Activated T-helper 17 cell treated with anti-CD3 and anti-CD28 coated beads, Interleukin-2, amount 50 U/mL, for 72 hours (primary cell): ENCODE data around the gene SRP9. TPM values are rescaled to one million over a fixed set of nuclear protein-coding genes. Genes with fewer than 3 reads are reported as not detected.

Experiments used
- ATAC-seq: fragments of 150-1000 bp; cut with Tn5 transposase; replicated peaks from 2 replicates; pipeline ENCODE4 v1.10.0; 2021; ENCODE audit warnings: mild to moderate bottlenecking, moderate library complexity
- H3K27ac Mint-ChIP-seq: one replicate; pipeline ENCODE4 v1.8.0; 2022; ENCODE audit warnings: mixed read lengths
- H3K27me3 Mint-ChIP-seq: one replicate; pipeline ENCODE4 v1.8.0; 2022; ENCODE audit warnings: mixed read lengths
- H3K36me3 Mint-ChIP-seq: one replicate; pipeline ENCODE4 v1.8.0; 2022; ENCODE audit warnings: low read depth, mild to moderate bottlenecking, mixed read lengths
- H3K4me1 Mint-ChIP-seq: one replicate; pipeline ENCODE4 v1.8.0; 2022; ENCODE audit warnings: mixed read lengths
- H3K4me3 Mint-ChIP-seq: one replicate; pipeline ENCODE4 v1.8.0; 2022; ENCODE audit warnings: mild to moderate bottlenecking, mixed read lengths
- H3K9me3 Mint-ChIP-seq: one replicate; pipeline ENCODE4 v1.8.0; 2022; ENCODE audit warnings: mixed read lengths
- total RNA-seq, 2 donors: library from RNA; stranded (reverse); gene quantifications; one replicate each; pipeline ENCODE4 v1.2.3, GENCODE V29; 2022

The SRP9 gene
- total RNA-seq, 2 donors from 2014 or later, result 209 to 281 TPM

DNA sequence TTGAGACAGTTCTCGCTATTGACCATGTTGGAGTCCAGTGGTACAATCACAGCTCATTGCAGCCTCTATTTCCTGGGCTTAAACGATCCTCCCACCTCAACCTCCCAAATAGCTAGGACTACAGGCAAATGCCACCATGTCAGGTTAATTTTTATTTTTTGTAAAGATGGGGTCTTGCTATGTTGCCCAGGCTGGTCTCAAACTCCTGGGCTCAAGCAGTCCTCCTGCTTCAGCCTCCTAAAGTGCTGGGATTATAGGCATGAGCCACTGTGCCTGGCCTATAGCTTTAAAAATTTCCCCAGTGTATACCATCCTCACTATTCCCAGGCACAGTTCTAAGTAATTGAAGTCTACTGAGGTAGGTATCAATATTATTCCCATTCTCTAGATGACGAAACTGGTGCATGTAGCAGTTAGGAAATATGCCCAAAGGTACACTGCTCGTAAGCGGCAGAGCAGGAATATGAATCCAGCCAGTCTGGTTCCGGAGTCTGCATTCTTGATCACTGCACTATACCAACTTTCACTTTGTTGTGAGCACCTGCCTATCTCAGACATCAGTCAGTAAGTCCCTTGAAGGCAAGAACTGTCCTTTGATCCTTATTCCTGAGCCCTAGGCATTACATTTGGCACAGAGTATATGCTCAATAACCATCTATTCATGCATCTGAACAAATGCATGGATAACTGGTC lies 11.5 kb upstream of the SRP9 start:
- no peaks in the 10 kb centered on the region for H3K9me3 Mint-ChIP-seq
- no peak overlapping the region for H3K27ac Mint-ChIP-seq
- ATAC-seq, result no peak
- H3K4me1 Mint-ChIP-seq, result no peaks in the 10 kb centered on the region
- peaks cover 10% of the 10 kb centered on the region for H3K27me3 Mint-ChIP-seq
- H3K4me3 Mint-ChIP-seq, result no peak overlapping the region
- H3K36me3 Mint-ChIP-seq, result no peaks in the 10 kb centered on the region

DNA sequence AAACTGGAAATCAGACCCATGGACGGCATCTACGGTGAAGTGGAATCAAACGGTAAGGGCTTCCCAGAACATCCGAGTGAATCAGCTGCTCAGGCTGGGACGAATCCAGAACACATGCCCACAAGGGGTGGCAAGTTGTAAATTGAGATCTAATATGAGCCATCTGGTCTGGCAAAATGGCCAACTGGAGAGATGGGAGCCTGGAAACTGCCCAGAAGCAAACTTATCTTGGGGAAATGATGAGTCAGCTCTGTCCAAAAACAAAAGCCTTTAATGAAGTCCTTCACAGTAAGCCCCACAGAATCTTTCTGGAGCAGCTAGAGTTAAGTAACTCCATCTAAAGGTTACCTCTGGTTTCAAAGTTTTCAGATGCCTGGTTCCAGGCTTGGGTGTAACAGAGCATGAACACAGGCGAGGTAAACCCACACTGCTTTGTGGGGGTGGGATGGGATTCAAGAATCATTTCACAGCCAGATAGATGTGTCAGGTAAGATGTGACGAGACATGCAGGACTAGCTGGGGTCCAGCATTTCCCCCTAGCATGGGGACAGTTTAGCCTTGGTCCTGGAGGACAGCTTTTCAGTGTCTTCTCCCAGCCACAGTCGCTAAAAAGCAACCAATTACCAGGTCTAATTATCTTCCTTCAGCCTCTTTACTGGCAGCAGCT lies 10.5 kb upstream of the SRP9 start:
- H3K4me1 Mint-ChIP-seq, result no peaks in the 10 kb centered on the region
- H3K36me3 Mint-ChIP-seq, result no peaks in the 10 kb centered on the region
- no peaks in the 10 kb centered on the region for H3K9me3 Mint-ChIP-seq
- no peak for ATAC-seq
- no peak overlapping the region for H3K27ac Mint-ChIP-seq
- H3K4me3 Mint-ChIP-seq, result no peak overlapping the region
- peaks cover 6% of the 10 kb centered on the region for H3K27me3 Mint-ChIP-seq

DNA sequence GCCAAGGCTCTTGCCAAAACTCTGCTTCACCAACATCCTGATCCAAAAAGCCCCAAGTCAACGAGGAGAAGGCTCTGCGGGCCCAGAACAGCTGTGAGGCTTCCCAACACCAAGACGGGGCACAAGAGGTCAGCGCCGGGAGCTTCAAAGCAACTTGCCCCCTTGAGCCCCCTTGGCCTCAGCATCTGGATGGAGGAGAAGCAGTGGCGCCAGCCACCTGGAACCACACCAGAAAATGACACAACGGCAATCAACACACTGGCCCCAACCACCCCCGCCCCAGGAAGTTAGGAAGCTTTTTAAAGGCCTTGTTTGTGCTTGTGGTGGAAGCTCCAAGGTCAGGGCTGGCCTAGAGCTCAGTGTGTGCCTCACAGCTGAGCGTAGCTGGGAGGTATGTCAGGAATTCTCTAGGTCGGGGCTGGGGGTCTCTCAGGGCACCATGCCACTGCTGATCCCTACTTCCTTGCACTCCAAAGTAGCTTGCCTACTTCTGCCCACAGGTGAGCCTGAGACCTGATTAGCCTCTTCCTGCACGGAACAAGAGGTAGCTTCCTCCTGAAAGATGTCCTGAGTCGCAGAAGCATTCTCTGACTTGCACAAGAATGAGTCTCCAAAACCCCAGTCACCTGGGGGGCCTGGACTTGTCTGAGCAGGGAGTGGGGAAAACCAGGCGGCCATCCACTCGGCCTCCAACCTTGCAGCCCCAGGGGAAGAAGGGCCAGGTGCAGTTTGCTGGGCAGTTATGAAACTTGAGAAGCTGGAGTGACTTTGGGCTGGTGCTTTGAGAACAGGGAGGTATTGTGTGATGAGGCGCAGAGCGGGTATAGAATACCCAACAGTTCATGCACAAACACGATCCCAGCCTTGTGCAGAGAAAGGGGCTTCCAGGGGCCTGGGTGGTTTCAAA lies 9.7 kb upstream of the SRP9 start:
- Mint-ChIP-seq H3K4me3 (no peak overlapping the region), H3K27ac (no peak overlapping the region), H3K4me1 (no peaks in the 10 kb centered on the region), H3K9me3 (no peaks in the 10 kb centered on the region), H3K36me3 (no peaks in the 10 kb centered on the region), H3K27me3 (peaks cover 6% of the 10 kb centered on the region)
- no peak for ATAC-seq

DNA sequence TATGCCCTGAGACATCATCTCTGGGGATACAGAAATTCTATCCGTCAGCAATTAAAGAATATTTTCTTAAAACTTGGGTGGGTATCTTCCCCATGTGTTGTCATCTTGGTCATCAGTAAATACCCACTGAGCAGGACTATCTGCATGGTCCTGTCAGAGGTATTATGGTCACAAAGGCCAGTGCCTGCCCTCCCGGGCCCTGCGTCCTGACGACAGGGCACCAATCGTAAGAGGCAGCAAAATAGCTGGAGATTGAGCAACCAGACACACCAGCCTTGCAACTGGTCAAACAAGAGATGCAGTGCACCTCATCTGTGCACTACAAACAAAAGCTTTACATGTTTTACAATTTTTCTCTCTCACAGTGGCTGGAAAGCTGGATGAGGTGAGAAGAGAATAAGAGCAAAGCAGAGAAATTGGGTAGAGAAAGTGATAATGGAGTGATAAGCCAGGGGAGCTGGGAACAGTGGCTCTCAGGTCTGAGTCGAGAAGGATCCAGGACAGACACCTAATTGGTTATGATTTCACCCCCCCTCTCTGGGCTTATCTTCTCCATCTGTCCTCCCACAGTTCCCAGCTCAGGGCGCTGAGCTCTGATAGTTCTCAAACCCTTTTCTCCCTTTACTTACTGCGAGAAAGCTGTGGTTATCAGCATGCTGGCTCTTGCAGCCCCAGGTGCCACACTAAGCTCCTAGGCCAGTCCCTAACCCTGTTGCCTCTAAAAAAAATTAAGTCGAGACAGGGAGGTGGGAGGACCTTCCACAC lies 8.8 kb upstream of the SRP9 start:
- no peaks in the 10 kb centered on the region for H3K4me1 Mint-ChIP-seq
- H3K36me3 Mint-ChIP-seq, result no peaks in the 10 kb centered on the region
- no peak for ATAC-seq
- H3K27me3 Mint-ChIP-seq, result peaks cover 6% of the 10 kb centered on the region
- H3K9me3 Mint-ChIP-seq, result no peaks in the 10 kb centered on the region
- H3K27ac Mint-ChIP-seq, result no peak overlapping the region
- no peak overlapping the region for H3K4me3 Mint-ChIP-seq

DNA sequence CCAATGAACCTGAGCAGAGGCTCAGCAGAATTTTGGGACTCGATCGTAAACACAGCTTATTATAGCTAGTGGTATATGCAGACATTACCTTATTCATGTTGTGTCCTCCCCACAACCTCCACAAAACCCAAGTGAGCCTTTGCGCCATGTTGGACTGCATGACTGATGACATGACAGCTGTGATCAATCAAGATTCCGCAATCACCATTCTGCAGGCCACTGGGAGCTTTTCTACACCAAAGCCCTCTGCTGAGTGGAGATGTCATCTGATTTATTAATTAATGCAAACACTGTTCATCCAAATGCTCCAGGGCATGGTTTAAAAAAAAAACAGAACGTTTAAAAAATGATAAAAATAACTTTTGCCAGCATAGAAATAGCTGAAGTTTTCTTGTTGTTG lies 7.9 kb upstream of the SRP9 start:
- Mint-ChIP-seq H3K4me1 (no peaks in the 10 kb centered on the region), H3K27me3 (peaks cover 6% of the 10 kb centered on the region), H3K9me3 (no peaks in the 10 kb centered on the region), H3K36me3 (no peaks in the 10 kb centered on the region), H3K4me3 (no peak overlapping the region), H3K27ac (no peak overlapping the region)
- ATAC-seq, result no peak

DNA sequence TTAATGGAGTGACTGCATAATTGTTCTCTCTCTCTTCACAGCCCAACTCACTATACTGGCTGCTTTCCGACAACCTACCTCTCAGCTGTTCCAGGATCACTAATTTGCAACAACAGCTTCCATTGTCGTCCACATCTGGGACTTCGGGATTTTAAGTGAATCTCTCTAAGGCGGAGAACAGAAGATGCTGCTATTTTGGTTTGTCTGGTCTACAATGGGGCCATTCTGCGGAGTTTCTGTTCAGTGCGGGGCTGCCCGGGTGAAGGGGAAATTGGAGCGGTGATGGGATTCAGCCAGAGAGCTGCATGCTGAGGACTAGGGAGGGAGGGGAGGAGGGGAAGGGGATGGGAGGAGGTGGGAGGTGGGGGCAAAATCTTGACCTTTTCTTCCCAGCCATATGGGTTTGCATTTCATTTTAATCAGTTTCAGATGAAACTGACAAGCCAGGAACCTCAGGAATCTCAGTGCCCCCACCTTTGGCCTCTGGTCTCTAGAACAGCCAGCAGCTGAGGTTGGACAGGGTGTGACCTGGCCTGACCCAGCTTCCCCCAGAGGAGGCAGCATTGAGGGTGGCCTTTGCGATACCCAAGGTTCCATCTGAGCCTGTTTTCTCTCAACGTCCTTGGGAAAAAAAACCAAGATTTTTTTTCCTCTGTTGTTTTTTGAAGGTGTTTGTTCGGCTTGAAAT lies 6.9 kb upstream of the SRP9 start:
- Mint-ChIP-seq H3K4me3 (no peak overlapping the region), H3K27ac (no peak overlapping the region), H3K9me3 (no peaks in the 10 kb centered on the region), H3K4me1 (no peaks in the 10 kb centered on the region), H3K36me3 (no peaks in the 10 kb centered on the region), H3K27me3 (peaks cover 6% of the 10 kb centered on the region)
- ATAC-seq, result no peak

DNA sequence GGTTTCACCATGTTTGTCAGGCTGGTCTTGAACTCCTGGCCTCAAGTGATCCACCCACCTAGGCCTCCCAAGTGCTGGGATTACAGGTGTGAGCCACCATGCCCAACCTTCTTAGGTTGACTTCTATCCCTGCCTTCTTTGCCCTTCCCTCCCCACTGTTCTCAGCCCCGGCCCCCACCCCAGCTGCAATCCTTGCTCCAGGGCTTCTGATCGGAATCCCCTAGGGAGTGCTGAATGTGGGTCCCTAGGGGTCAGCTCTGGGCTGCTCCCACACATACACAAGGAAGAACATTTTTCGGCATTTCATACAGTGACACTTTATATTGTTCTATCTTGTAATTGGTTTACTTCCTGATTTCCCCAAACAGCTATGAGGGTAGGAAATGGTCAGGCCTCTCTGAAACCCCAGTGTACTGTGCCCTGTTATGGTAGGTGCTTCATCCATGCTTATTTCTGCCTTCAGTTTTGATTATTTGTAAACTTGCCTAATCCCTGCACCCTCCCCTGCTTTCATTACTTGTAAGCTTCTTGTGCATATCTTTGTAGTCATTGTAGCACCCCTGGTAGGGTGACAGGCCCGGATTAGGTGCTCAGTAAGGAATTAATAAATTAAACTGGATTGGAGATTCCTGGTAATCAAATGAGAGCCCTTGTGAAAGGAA lies 5.8 kb upstream of the SRP9 start:
- Mint-ChIP-seq H3K9me3 (no peaks in the 10 kb centered on the region), H3K27me3 (peaks cover 3% of the 10 kb centered on the region), H3K4me3 (no peak overlapping the region), H3K4me1 (no peaks in the 10 kb centered on the region), H3K36me3 (no peaks in the 10 kb centered on the region), H3K27ac (no peak overlapping the region)
- no peak for ATAC-seq

DNA sequence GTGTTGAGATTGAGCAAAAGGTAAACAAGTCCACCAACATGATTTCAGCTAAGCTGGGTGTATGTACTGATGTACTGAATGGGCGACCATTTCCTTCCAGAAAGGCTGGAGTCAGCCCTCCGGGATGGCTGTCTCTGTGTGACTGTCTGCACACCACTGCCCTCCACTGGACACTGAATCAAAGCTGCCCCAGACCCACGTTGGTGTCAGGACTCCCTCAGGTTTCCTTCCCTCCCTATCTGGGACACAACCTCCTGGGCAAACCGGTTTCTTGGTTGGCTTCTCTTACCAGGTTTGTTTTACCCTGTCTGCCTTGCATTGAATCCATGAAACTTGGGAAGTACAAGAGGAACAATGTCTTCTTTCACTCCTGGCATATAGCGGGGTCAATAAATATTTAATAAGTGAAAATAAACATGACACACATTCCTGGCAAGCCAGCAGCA lies 5.3 kb upstream of the SRP9 start:
- H3K27me3 Mint-ChIP-seq, result peaks cover 3% of the 10 kb centered on the region
- no peaks in the 10 kb centered on the region for H3K9me3 Mint-ChIP-seq
- peak; percentile 68 for ATAC-seq
- no peak overlapping the region for H3K4me3 Mint-ChIP-seq
- no peaks in the 10 kb centered on the region for H3K4me1 Mint-ChIP-seq
- no peaks in the 10 kb centered on the region for H3K36me3 Mint-ChIP-seq
- H3K27ac Mint-ChIP-seq, result no peak overlapping the region

DNA sequence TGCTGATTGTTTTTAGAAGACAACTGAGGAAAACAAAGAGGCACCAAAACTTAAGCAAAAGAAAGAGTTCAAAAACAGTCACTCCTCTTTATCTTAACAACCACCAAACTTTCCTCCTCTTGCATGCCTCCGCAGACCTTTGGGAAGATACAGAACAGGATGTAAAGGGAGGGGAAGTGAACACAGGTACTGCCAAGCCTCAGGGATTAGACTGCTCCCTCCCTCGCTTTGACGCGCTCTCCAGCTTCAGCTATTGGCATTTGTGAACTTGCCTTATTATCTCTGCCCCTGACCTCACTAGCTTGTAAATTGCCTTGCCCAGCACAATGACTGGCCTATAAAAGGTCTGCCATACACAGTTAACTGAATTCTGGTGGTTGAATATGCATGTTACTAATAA lies 4.8 kb upstream of the SRP9 start:
- peak overlapping the region; percentile 66 for H3K27ac Mint-ChIP-seq
- no peaks in the 10 kb centered on the region for H3K4me1 Mint-ChIP-seq
- ATAC-seq, result no peak
- no peaks in the 10 kb centered on the region for H3K36me3 Mint-ChIP-seq
- no peak overlapping the region for H3K4me3 Mint-ChIP-seq
- H3K9me3 Mint-ChIP-seq, result no peaks in the 10 kb centered on the region
- H3K27me3 Mint-ChIP-seq, result peaks cover 3% of the 10 kb centered on the region

DNA sequence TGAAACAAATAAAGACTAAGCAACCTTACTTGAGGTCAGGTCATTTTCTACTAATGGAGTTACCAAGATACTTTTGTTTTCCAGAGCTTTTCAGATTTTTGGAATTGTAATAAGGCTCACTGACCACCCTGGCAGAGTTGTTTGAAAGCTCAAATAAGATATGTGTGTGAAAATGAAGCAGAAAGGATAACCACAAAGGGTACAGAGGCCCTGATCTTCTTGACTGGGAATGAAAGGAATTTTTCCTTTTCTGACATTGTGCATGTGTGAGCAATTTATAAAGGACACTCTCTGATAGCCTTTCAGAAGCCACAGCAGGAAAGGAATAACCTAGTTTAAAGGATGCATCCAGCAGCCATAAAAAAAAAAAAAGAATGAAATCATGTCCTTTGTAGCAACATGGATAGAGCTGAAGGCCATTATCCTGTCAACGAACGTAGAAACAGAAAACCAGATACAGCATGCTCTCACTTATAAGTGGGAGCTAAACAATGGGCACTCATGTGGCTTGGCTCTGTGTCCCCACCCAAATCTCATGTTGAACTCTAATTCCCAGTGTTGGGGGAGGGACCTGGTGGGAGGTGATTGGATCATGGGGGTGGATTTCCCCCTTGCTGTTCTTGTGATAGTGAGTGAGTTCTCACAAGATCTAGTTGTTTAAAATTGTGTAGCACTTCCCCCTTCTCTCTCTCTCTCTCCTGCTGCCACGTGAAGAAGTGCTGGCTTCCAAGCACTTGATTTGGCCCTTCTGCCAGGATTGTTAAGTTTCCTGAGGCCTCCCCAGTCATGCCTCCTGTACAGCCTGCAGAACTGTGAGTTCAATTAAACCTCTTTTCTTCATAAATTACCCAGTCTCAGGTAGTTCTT lies 3.1 kb upstream of the SRP9 start:
- Mint-ChIP-seq H3K36me3 (no peaks in the 10 kb centered on the region), H3K27ac (no peak overlapping the region), H3K4me3 (no peak overlapping the region), H3K9me3 (no peaks in the 10 kb centered on the region), H3K4me1 (no peaks in the 10 kb centered on the region), H3K27me3 (peaks cover 3% of the 10 kb centered on the region)
- ATAC-seq, result no peak

DNA sequence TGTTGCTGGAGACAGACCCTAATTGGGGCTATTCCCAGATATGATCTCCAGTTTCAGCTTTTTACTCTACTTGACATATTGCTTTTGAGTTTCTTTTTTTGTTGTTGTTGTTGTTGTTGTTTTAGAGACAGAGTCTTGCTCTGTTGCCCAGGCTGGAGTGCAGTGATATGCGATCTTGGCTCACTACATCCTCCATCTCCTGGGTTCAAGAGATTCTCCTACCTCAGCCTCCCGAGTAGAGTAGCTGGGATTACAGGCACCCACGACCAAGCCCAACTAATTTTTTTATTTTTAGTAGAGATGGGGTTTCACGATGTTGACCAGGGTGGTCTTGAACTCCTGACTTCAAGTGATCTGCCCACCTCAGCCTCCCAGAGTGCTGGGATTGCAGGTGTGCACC lies 1.3 kb upstream of the SRP9 start:
- no peak overlapping the region for H3K4me3 Mint-ChIP-seq
- H3K27ac Mint-ChIP-seq, result no peak overlapping the region
- no peaks in the 10 kb centered on the region for H3K9me3 Mint-ChIP-seq
- no peaks in the 10 kb centered on the region for H3K36me3 Mint-ChIP-seq
- H3K27me3 Mint-ChIP-seq, result no peaks in the 10 kb centered on the region
- no peak for ATAC-seq
- H3K4me1 Mint-ChIP-seq, result peaks cover 7% of the 10 kb centered on the region

DNA sequence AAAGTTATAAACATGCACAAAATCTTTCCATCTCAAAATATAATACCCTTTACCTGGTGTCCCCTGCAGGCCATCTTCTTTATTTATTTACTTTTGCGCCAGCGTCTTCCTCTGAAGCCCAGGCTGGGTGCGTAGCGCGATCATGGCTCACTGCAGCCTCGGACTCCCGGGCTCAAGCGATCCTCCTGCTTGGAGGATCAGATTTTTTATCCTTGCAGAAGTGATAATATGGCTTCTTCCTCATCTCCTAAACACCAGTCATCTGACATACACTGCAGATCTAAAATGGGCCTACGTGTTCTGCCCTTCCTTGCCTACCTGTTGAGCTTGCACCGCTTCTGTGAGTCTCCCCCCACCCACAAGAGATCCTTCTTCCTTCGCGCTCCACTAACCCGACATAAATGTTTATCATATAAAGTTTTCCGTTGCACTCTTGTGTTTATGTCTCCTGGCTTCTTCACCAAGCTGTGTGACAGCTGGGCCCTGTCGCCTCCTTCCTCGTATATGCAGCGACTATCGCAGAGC lies 506 bp upstream of the SRP9 start:
- ATAC-seq, result peak; percentile 11
- Mint-ChIP-seq H3K27ac (no peak overlapping the region), H3K27me3 (no peaks in the 10 kb centered on the region), H3K9me3 (no peaks in the 10 kb centered on the region), H3K4me1 (peaks cover 7% of the 10 kb centered on the region), H3K4me3 (no peak overlapping the region), H3K36me3 (no peaks in the 10 kb centered on the region)

DNA sequence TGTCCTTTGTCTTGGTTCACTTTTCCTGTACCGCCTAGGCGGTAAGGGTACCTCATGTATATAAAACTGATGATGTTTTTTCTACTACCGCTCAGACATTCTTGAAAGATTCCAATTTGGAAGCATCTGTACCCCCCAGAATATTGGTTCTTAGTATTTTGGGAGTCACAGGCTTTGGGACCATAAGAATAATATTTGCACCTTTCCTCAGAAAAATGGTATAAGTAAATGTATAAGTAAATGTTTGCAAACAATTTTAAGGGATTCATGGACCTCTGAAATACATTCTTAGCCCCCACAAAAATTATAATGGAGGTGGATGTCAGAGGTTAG lies 677 bp downstream of the SRP9 start:
- no peaks in the 10 kb centered on the region for H3K27me3 Mint-ChIP-seq

More for the DNA sequence above, 677 bp downstream of the SRP9 start:
- Mint-ChIP-seq H3K4me1 (peaks cover 15% of the 10 kb centered on the region), H3K9me3 (no peaks in the 10 kb centered on the region), H3K36me3 (no peaks in the 10 kb centered on the region), H3K27ac (no peak overlapping the region), H3K4me3 (no peak overlapping the region)
- ATAC-seq, result no peak
